IMR-90 (cell line): ENCODE data around the gene MON2.

Source experiments
- BHLHE40 ChIP-seq: fragments of 150-350 bp; IDR thresholded peaks from 2 replicates; pipeline ENCODE4 v1.6.1; 2016; ENCODE audit warnings: mild to moderate bottlenecking, low read depth, low read length
- CEBPB ChIP-seq: IDR thresholded peaks from 2 replicates; pipeline ENCODE4 v1.6.1; 2012; ENCODE audit warnings: low read depth, low read length, improper control_type of control experiment
- FOS ChIP-seq: fragments of 150-350 bp; IDR thresholded peaks from 2 replicates; pipeline ENCODE4 v1.6.1; 2016; ENCODE audit warnings: low read depth, low read length
- MAFK ChIP-seq: IDR thresholded peaks from 2 replicates; pipeline ENCODE4 v1.6.1; 2012; ENCODE audit warnings: low read depth, low read length, improper control_type of control experiment
- MXI1 ChIP-seq: IDR thresholded peaks from 2 replicates; pipeline ENCODE4 v1.6.1; 2012; ENCODE audit warnings: low read depth, mild to moderate bottlenecking, low read length, moderate library complexity, borderline replicate concordance
- POLR2A ChIP-seq: IDR thresholded peaks from 2 replicates; pipeline ENCODE4 v1.6.1; 2012; ENCODE audit warnings: mild to moderate bottlenecking, low read depth, low read length
- RAD21 ChIP-seq: IDR thresholded peaks from 2 replicates; pipeline ENCODE4 v1.6.1; 2012; ENCODE audit warnings: low read length, improper control_type of control experiment
- RFX5 ChIP-seq: IDR thresholded peaks from 2 replicates; pipeline ENCODE4 v1.8.0; 2012; ENCODE audit warnings: low read depth, mild to moderate bottlenecking, low read length, moderate library complexity
- SMC3 ChIP-seq: fragments of 150-350 bp; IDR thresholded peaks from 2 replicates; pipeline ENCODE4 v1.6.1; 2016; ENCODE audit warnings: low read depth, mild to moderate bottlenecking, antibody characterized with exemption, low read length, moderate library complexity
- TF ChIP-seq, protein P1 (sequence below): conservative IDR thresholded peaks from 2 replicates; pipeline ENCODE4 v1.5.1; 2012; ENCODE audit warnings: mild to moderate bottlenecking, low read depth, low read length, improper control_type of control experiment
- TF ChIP-seq, protein P2 (sequence below): fragments of 150-350 bp; IDR thresholded peaks from 2 replicates; pipeline ENCODE4 v1.6.1; 2016; ENCODE audit warnings: low read depth, mild to moderate bottlenecking, low read length, moderate library complexity, borderline replicate concordance
- TF ChIP-seq, protein P3 (sequence below): fragments of 150-350 bp; IDR thresholded peaks from 2 replicates; pipeline ENCODE4 v1.6.1; 2017; ENCODE audit warnings: mild to moderate bottlenecking, antibody characterized with exemption, low read length, low read depth

DNA sequence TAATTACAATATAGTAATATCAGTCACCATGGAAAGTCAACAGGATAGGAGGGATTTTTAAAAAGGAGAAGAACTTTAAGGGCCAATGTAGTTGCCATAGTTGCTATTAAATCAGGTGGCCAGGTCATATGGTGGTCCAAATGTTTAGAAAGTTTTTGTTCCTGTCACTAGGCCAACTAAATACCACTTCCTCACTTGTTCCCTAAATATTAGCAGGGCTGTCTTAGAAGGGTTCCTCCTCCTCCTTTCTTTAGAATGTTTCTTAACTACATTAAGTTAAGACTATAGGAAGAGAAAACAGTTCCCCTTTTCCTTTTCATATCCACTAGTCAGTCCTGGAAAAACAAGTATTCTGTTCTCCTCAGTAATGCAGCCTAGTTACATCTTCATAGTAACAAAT is 50.3 kb downstream of the MON2 start:
- TF ChIP-seq, protein P1, sequence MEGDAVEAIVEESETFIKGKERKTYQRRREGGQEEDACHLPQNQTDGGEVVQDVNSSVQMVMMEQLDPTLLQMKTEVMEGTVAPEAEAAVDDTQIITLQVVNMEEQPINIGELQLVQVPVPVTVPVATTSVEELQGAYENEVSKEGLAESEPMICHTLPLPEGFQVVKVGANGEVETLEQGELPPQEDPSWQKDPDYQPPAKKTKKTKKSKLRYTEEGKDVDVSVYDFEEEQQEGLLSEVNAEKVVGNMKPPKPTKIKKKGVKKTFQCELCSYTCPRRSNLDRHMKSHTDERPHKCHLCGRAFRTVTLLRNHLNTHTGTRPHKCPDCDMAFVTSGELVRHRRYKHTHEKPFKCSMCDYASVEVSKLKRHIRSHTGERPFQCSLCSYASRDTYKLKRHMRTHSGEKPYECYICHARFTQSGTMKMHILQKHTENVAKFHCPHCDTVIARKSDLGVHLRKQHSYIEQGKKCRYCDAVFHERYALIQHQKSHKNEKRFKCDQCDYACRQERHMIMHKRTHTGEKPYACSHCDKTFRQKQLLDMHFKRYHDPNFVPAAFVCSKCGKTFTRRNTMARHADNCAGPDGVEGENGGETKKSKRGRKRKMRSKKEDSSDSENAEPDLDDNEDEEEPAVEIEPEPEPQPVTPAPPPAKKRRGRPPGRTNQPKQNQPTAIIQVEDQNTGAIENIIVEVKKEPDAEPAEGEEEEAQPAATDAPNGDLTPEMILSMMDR = no peak
- TF ChIP-seq, protein P2, sequence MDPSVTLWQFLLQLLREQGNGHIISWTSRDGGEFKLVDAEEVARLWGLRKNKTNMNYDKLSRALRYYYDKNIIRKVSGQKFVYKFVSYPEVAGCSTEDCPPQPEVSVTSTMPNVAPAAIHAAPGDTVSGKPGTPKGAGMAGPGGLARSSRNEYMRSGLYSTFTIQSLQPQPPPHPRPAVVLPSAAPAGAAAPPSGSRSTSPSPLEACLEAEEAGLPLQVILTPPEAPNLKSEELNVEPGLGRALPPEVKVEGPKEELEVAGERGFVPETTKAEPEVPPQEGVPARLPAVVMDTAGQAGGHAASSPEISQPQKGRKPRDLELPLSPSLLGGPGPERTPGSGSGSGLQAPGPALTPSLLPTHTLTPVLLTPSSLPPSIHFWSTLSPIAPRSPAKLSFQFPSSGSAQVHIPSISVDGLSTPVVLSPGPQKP = no peak
- TF ChIP-seq SMC3 (no peak), RAD21 (no peak), BHLHE40 (no peak), RFX5 (no peak), MXI1 (no peak), POLR2A (no peak), FOS (no peak), CEBPB (no peak), MAFK (no peak)
- TF ChIP-seq, protein P3, sequence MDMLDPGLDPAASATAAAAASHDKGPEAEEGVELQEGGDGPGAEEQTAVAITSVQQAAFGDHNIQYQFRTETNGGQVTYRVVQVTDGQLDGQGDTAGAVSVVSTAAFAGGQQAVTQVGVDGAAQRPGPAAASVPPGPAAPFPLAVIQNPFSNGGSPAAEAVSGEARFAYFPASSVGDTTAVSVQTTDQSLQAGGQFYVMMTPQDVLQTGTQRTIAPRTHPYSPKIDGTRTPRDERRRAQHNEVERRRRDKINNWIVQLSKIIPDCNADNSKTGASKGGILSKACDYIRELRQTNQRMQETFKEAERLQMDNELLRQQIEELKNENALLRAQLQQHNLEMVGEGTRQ = no peak
